ENCODE results near the gene ASPG. TPM values are rescaled to one million over a fixed set of nuclear protein-coding genes. Genes with fewer than 3 reads are reported as not detected.

The ASPG gene
- total RNA-seq, 1 experiment from 2014 or later = not detected

- POLR2A ChIA-PET = no interaction called here
- in situ Hi-C loops (cut with HindIII; ENCODE audit: low pct_unique_long_range_greater_than_20kb, low sequenced_read_pairs) (no loop called here), intact Hi-C loops (cut with micrococcal nuclease; ENCODE audit: unreplicated experiment) (no loop called here)
- no TSS peak for BruUV-seq (replicated peaks)
- CTCF ChIA-PET = no interaction called here
- H3K36me3 ChIP-seq (ENCODE audit: control insufficient read depth, insufficient read depth, low read length) = no peaks in the 10 kb centered on the region; the same call in 1 of the 2 replicates
- H3K27me3 ChIP-seq (ENCODE audit: control insufficient read depth, insufficient read depth, low read length) = no peaks in the 10 kb centered on the region; the same call in 1 of the 2 replicates
- H3K9me3 ChIP-seq (ENCODE audit: control insufficient read depth, insufficient read depth, low read depth, low read length) = no peaks in the 10 kb centered on the region
- DNase-seq (ENCODE audit: low read depth, low spot score) (no peak), ATAC-seq (no peak)
- H3K27ac ChIP-seq (ENCODE audit: low read length) = no peak overlapping the region
- no peak overlapping the region for H3K4me3 ChIP-seq (ENCODE audit: low read depth in 2 of 2, low read length in 2 of 2)
- no peaks in the 10 kb centered on the region for H3K4me1 ChIP-seq (ENCODE audit: control insufficient read depth, insufficient read depth, low read length)
- TF ChIP-seq TCF7L2 (IDR thresholded peaks at IDR 0.05; ENCODE audit: low read depth, low read length) = no peak
- TF ChIP-seq CTCF (IDR thresholded peaks at IDR 0.05) = no peak
- TF ChIP-seq SIN3A (IDR thresholded peaks at IDR 0.05; ENCODE audit: borderline replicate concordance, insufficient read depth, low read depth, low read length) = no peak
- TF ChIP-seq POLR2AphosphoS5 (IDR thresholded peaks at IDR 0.05; ENCODE audit: low read depth, low read length) = no peak
- TF ChIP-seq REST (IDR thresholded peaks at IDR 0.05; ENCODE audit: insufficient read depth in 1 of 2, low read depth in 2 of 2, low read length in 1 of 2) = no peak
These were observed 26.0 kb downstream of the ASPG start for GRCh38 chr14:104111301-104112112.

GRCh38 chr14:104112113-104112505 is 26.6 kb downstream of the ASPG start:
- TF ChIP-seq CTCF (IDR thresholded peaks at IDR 0.05) = no peak
- no peak for TF ChIP-seq POLR2AphosphoS5 (IDR thresholded peaks at IDR 0.05; ENCODE audit: low read depth, low read length)
- no peak for TF ChIP-seq SIN3A (IDR thresholded peaks at IDR 0.05; ENCODE audit: borderline replicate concordance, insufficient read depth, low read depth, low read length)
- TF ChIP-seq TCF7L2 (IDR thresholded peaks at IDR 0.05; ENCODE audit: low read depth, low read length) = no peak
- ATAC-seq (no peak), DNase-seq (ENCODE audit: low read depth, low spot score) (no peak)
- H3K27ac ChIP-seq (ENCODE audit: low read length) = no peak overlapping the region
- in situ Hi-C loops (cut with HindIII; ENCODE audit: low pct_unique_long_range_greater_than_20kb, low sequenced_read_pairs) (no loop called here), intact Hi-C loops (cut with micrococcal nuclease; ENCODE audit: unreplicated experiment) (no loop called here)
- no peak overlapping the region for H3K4me3 ChIP-seq (ENCODE audit: low read depth in 2 of 2, low read length in 2 of 2)
- H3K9me3 ChIP-seq (ENCODE audit: control insufficient read depth, insufficient read depth, low read depth, low read length) = no peaks in the 10 kb centered on the region
- no peaks in the 10 kb centered on the region; the same call in 1 of the 2 replicates for H3K36me3 ChIP-seq (ENCODE audit: control insufficient read depth, insufficient read depth, low read length)
- no peaks in the 10 kb centered on the region for H3K4me1 ChIP-seq (ENCODE audit: control insufficient read depth, insufficient read depth, low read length)
- ChIA-PET POLR2A (no interaction called here), CTCF (no interaction called here)
- H3K27me3 ChIP-seq (ENCODE audit: control insufficient read depth, insufficient read depth, low read length) = no peaks in the 10 kb centered on the region; the same call in 1 of the 2 replicates
- no TSS peak for BruUV-seq (replicated peaks)

Data from Panc1 (cell line).